Measurements from ENCODE around the gene DRICH1.

DNA sequence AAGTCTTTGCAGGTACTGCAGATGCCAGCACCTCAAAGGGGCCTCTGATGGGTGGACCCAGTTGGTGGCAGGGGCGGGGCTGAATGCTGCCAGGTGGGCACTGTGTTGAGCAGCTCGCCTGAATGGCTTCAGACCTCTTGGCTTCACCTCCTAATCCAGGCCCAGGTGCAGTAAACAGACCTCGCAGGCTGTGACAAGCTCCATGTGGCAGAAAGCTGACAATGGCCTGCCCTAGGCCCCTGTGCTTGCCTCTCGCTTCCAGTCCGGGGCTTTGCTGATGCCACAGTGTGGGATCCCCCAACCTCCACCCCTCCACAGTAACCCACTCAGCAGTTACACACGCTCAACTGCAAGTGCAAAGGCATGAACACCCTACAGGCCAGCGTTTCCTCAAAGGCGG, 61.4 kb downstream of the DRICH1 start:
- TF ChIP-seq, protein P1, sequence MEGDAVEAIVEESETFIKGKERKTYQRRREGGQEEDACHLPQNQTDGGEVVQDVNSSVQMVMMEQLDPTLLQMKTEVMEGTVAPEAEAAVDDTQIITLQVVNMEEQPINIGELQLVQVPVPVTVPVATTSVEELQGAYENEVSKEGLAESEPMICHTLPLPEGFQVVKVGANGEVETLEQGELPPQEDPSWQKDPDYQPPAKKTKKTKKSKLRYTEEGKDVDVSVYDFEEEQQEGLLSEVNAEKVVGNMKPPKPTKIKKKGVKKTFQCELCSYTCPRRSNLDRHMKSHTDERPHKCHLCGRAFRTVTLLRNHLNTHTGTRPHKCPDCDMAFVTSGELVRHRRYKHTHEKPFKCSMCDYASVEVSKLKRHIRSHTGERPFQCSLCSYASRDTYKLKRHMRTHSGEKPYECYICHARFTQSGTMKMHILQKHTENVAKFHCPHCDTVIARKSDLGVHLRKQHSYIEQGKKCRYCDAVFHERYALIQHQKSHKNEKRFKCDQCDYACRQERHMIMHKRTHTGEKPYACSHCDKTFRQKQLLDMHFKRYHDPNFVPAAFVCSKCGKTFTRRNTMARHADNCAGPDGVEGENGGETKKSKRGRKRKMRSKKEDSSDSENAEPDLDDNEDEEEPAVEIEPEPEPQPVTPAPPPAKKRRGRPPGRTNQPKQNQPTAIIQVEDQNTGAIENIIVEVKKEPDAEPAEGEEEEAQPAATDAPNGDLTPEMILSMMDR (conservative IDR thresholded peaks at IDR 0.05; ENCODE audit: low read depth, low read length): no peak
- TF ChIP-seq EZH2 (IDR thresholded peaks at IDR 0.05; ENCODE audit: low read length, unreplicated experiment): no peak

Measured in PC-3 (cell line).